Activated CD4-positive, alpha-beta T cell treated with anti-CD3 and anti-CD28 coated beads for 4 hours (primary cell): ENCODE results near the gene PSME4.

ENCODE experiments used
- DNase-seq, 2 donors: peaks; one replicate each; pipeline ENCODE4 v3.0.0-alpha.2; 2020

Gene PSME4, protein sequence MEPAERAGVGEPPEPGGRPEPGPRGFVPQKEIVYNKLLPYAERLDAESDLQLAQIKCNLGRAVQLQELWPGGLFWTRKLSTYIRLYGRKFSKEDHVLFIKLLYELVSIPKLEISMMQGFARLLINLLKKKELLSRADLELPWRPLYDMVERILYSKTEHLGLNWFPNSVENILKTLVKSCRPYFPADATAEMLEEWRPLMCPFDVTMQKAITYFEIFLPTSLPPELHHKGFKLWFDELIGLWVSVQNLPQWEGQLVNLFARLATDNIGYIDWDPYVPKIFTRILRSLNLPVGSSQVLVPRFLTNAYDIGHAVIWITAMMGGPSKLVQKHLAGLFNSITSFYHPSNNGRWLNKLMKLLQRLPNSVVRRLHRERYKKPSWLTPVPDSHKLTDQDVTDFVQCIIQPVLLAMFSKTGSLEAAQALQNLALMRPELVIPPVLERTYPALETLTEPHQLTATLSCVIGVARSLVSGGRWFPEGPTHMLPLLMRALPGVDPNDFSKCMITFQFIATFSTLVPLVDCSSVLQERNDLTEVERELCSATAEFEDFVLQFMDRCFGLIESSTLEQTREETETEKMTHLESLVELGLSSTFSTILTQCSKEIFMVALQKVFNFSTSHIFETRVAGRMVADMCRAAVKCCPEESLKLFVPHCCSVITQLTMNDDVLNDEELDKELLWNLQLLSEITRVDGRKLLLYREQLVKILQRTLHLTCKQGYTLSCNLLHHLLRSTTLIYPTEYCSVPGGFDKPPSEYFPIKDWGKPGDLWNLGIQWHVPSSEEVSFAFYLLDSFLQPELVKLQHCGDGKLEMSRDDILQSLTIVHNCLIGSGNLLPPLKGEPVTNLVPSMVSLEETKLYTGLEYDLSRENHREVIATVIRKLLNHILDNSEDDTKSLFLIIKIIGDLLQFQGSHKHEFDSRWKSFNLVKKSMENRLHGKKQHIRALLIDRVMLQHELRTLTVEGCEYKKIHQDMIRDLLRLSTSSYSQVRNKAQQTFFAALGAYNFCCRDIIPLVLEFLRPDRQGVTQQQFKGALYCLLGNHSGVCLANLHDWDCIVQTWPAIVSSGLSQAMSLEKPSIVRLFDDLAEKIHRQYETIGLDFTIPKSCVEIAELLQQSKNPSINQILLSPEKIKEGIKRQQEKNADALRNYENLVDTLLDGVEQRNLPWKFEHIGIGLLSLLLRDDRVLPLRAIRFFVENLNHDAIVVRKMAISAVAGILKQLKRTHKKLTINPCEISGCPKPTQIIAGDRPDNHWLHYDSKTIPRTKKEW (N-terminal part only)

DNA sequence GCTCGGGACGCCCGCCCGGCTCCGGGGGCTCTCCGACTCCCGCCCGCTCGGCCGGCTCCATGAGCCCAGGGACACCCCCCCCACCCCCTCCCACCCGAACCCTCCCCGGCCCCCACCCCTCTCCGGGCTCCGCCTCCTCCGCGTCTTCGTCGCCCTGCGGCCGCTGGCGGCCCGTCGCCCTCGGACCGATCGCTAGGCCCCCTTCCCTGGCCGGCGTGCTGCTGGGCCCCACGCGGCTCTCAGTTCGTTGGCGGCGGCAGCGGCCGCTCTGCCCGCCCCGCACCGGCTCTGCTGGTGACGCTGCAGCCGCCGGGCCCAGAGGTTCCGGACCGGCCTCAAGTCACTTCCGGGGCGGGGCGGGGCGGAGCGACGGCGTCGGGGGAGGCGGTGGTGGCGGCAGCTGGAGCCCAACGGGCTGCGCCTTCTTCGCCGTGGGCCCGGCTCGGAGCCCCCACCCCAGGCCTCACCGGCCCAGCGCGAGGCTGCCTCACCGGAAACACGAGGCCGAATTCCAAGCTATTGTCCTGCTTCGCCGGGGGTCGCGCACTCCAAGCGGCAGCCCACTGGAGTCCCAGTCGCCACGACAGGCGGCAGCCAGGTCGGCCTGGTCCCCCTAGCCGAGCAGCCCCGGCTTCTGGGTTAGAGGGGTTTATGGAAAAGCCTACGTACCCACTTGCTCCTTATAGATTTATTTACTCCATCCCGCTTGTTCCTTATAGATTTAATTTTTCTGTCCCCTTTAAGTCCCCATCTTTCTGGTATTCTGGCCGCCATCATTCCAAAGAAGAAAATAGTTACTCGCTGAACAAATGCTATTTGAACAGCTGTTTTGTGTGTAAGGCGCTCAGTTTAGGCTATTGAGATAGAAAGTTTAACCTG, at the start of gene PSME4:
Gene PSME4, minus strand, starts transcription at position 270 of the 879 bp plus-strand sequence. Its CDS starts 209 bp downstream, at position 61.
- DNase-seq: peak; percentile 91 to 95

DNA sequence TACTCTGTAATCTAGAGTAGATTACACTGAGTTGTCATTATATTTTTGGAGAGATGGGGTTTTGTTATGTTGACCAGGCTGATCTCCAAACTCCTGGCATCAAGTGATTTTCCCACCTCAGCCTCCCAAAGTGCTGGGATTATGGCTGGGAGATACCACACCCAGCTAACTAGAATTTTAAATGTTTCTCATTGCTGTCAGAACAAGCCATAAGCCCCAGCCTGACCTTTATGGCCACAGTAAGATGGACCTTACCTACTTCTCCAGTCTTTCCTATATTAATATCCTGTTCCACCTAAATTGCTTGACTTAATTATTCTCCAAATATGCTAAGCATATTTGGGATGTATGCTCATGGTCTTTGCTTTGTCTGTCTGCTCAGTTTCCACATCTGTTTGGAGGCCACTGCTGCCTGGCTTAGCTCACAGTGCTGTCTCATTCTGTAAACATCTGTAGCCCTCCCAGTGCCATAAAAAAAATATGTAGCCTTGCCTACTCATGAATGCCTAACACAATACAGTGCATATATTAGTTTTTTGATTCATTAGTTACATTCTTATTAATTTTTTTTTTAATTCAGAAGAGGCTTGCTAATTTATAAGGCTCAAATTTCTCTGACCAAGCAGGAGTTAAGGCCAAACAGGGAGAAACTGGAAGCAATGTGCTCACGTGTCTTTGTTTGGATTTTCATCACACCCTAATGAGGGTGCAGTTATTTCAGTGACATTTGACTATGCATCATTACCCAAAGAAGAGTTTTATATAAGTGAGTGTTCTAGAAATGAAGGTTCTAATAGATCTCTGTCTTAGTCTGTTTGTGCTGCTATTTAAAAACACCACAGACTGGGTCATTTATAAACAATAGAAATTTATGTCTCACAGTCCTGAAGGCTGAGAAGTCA, 45.3 kb upstream of the PSME4 start:
- no peak for DNase-seq

DNA sequence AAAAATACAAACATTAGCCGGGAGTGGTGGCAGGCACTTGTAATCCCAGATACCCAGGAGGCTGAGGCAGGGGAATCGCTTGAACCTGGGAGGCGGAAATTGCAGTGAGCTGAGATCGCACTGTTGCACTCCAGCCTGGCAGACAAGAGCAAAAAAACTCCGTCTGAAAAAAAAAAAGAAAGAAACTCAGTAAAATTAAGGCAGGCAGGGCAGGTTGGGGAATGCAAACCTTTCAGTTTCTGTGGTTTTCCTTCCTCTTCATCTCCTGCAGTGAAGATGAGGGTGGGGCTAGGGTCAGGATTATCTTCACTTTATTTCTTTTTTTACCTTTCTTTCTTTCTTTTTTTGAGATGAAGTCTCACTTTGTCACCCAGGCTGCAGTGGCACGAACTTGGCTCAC, 43.2 kb upstream of the PSME4 start:
- DNase-seq: no peak

DNA sequence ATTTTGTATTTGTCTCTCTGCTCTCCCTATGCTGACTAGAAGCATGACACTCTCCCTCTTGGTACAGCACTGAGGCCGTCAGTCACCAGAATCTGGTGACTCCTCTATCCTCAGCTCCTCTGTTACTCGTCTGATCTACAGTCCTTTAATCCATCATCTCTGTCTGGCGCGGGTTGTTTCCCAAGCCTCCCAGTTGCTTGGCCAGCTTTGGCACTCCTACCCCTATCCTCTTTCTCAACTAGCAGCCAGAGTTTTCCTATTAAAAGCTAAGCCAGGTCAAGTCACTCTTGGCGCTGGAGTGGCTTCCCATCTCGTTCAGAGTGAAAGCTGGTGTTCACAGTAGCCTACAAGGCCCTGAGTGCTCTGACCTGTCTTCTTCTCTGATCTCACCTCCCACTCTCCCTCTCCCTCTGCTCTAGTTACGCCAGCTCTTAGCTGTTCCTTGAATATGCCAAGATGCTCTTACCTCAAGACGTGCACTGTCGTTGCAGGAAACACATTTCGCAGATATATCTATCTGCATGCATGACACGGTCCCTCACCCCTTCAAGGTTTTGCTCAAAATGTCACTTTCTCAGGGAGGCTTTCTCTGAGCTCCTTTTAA, 41.8 kb upstream of the PSME4 start:
- DNase-seq: no peak

DNA sequence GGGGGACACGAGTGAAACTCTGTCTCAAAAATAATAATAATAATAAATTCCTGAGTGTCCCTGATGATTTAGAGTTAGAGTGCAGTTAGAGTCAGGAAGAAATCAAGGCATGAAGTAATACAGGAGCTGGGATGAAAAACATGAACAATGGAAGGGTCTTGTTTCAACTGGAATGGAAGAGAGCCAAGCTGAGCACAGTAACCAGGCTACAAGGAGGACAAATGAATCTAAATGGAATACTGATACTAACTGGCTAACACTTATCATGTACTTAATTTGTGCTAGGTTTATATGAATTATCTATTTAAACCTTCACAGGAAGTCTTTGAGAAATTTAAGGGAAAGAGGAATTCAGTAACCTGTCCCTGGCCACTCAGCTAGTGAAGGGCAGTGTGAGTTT, 38.8 kb upstream of the PSME4 start:
- DNase-seq: no peak

DNA sequence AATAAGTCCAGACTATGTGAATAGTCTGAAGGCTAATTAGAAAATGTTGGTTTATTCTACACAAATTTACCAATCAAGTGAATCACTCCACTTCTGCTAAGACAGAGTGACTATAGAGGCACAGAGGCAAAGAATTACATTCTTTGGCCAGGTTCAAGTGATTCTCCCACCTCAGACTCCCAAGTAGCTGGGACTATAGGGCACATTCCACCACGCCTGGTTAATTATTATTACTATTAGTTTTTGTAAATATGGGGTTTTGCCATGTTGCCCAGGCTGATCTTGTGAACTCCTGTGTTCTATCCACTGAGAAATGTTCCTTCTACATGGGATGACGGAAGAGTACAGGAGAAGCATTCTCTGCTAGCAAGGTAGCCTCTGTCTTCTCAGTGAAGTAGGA, 37.6 kb upstream of the PSME4 start:
- no peak for DNase-seq

DNA sequence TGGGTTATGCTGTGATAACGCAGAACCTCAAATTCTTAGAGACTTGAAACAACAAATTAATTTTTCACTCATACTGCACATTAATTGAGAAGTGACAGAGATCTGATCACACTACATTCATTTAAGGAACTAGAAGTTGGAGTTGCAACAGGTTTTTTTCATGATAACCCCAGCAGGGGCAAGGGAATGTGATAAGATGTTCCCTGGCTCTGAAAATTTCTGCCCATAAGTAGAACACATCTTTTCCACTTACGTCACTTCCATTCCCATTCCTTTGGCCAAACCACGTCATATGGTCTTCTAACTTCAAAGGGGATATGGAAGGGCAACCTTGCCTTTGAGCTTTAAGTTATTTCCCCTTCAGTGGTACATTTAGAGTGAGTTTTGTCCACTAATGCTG, 29.7 kb upstream of the PSME4 start:
- no peak for DNase-seq

DNA sequence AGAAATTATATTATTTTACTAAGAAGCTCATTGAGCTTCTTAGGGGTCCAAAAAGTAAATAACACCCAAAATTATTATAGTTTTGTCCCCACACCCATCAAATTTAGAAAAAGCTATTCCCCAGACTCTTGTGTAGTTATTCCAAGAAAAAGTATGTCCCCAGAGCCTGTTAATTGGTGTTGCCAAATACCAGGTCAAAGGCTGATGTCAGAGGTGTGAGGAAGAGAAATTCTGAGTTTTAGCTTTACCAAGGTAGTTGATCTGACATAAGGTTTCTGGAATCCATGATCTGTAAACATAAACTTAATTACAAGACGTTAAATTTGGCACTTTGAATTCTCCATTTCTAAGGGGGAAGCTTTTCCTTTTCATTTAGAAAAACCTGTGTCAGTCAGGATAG, 29.3 kb upstream of the PSME4 start:
- no peak for DNase-seq

DNA sequence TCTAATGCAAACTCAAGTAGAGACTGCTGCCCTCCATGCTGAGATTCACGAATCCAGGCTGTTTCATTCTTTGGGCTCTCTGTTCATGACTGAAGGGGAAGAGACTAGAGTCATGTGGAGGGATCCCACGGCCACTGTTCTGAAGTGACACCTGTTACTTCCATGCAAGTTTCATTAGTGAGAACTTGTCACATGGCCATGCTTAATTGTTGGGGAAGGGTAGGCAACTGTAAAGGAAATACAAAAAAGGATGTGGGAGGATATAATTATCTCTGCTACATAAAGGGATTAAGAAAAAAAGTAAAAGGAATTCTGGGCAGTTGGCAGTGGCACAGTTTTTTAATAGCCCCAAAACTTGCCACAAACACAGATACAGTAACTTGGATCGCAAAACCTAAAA, 28.0 kb upstream of the PSME4 start:
- DNase-seq: no peak

DNA sequence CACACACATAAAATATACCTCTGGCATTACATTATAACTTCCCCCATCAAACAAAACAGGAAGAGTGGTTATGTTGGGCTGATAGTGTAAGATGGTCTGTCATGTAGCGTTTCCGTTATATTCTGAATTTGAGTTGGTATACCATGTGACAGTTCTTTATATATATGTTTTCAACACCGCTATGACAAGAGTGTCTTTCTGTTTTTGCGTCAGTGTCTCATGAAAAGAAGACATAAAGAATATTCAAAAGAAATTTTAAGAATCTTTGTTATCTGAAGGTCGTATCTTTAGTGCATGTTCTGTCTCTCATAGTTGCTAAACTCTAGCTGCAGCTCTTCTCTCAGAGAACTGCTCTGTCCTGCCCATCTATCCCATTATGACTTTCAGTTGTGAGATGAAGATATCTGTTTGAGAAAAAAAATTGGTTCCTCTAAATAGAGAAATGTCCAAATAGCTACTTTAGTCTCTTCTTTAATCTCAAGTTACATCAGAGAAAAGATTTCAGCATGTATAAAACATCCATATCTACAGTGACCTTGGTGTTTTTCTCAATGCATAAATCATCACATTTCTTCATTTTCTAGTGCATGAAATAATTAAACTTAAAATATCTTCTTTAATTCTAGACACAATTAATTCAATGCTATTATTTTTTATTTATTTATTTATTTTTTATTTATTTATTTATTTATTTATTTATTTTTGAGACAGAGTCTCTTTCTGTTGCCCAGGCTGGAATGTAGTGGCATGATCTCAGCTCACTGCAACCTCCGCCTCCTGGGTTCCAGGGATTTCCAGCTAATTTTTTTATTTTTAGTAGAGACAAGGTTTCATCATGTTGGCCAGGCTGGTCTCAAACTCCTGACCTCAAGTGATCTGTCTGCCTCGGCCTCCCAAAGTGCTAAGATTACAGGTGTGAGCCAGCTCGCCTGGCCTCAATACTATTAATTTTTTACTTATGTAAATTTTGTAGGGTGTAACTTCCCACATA, 24.3 kb upstream of the PSME4 start:
- no peak for DNase-seq

DNA sequence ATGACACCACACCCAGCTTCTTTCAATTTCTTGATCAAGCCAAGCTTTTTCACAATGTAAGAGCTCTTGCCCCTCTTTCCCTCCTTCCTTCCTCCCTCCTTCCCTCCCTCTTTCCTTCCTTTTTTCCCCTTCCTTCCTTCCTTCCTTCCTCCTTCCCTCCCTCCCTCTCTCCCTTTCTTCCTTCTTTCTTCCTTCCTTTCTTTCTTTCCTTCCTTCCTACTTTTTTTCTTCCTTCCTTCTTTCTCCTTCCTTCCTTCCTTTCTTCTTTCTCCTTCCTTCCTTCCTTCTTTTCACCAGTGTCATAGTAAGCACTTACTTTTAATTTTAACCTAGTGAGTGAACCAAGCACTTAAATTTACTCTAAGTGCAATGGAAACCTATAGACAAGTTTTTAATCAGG, 21.2 kb upstream of the PSME4 start:
- DNase-seq: no peak

DNA sequence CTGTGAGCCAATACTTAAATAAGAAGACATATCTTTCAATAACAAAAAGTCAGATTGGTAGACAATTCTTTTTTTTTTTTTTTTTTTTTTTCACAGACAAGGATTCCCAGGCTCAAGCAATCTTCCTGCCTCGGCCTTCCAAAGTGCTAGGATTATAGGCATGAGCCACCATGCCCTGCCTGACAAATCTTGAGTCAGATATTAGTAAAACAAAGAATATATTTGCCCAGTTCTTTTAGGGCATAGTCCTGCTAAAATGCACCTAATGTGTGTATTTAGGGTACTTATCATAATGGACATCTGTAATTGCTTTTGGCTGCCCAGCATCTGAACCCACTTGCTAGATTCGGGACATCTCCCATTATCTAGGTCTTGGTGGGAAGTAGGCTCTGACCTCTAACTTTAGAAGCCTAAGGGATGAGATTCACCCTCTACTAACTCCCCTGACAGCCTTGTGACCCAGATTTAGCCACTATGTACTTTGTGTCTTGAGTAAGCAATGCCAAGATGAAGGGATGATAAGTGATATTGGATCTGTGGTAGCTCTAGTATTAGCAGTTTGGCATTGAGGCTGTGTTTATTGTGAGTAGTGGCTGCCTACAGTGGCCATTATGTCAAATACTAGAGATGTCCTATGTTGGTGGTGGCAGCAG, 18.5 kb upstream of the PSME4 start:
- DNase-seq: no peak

DNA sequence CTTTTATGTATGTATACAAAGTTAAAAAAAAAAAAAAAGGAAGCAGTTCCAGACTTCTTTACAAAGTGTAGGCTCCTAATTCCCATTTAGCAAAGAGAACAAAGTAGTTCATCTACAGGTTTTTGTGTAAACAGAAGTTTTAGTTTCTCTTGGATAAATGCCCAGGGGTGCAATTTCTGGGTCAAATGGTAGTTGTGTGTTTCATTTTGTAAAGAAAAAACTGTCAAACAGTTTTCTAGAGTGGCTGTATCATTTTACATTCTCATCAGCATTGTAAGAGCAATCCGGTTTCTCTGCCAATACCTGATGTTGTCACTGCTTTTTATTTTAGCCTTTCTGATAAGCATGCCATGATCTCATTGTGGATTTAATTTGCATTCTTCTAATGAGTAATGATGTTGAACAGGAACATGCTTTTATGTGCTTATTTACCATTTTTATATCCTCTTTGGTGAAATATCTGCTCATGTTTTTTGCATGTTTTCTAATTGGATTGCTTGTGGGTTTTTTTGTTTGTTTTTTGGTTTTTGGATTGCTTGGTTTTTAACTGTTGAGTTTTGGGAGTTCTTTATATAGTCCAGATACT, 16.6 kb upstream of the PSME4 start:
- no peak for DNase-seq

DNA sequence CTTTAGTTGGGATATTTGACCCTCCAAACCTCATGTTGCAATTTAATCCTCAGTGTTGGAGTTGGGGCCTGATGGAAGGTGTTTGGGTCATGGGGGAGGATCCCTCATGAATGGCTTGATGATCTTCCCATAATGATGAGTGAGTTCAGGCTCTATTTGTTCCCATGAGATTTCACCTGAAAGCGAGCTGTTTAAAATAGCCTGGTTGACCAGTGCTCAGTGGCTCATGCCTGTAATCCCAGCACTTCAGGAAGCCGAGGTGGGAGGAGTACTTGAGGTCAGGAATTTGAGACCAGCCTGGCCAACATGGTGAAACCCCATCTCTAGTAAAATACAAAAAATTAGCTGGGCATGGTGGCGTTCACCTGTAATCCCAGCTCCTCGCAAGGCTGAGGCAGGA, 14.9 kb upstream of the PSME4 start:
- no peak for DNase-seq

DNA sequence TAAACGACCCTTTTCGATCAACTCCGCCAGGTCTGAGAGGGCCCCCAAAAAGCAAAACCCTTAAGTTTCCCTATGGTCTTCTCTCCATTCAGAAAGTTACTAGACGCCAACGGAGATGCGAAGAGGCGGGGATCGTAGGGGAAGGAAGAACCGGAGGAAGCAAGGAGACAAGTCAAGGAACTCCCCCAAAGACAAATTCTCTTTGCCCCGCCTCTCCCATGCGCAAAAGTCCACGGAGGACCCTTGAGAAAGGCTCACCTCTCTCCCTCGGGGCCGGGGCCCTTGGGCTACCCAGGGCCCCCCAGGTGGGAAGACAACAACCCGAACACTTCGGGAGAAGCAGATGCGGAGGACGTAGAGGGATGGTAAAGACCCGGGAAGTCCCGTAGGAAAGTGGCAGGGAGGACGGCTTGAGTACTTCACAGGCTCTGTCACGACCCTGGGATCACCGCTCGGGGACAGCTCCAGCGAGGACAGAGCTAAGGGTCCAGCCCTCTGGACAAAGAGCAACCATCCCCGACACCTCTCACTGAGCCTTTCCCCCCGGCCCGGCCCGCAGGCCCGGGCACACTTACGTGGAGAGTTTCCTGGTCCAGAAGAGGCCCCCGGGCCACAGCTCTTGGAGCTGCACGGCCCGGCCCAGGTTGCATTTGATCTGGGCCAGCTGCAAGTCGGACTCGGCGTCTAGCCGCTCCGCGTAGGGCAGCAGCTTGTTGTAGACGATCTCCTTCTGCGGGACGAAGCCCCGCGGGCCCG, 647 bp downstream of the PSME4 start:
- DNase-seq: peak; percentile 2 to 18

DNA sequence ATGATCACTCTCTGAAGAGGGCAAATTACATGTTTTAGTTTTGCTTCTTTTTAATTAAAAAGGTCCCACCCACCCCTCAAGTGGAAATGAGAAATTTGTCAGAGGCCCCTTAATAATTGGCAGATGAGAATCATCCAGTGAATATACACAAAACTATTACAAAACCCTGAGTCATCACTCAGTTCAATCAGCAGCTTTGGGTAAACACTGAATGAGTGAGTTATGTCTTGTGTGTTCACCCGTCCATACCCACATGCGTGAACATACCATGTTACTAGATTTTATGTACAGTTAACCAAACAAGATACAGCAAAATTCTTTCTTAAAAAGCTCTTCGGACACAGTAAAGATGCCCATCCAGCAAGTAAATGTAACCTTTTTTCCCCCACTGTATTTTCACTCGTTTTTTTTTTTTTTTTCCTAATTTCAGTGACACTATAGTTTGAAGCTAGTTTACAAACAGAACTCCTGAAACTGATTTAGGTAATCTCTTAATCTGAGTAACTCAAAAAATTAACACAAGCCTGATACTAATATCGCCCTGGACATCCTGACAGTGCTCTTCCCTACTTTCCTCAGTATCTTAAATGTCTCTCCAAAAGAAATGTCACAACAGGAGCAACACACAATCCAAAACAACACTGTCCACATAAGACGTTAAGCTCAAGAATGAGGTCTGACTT, 1.4 kb downstream of the PSME4 start:
- DNase-seq: peak; percentile 8 to 12
